GM18498 (cell line): ENCODE data around the gene TMUB2.
"Not testable (repeated sequence)": the region's sequence is repeated elsewhere in the genome, so short reads cannot be mapped to it uniquely, and the experiment has no call there.

Experiments used
- ATAC-seq: cut with Tn5 transposase; IDR thresholded peaks from one replicate; pipeline ENCODE4 v1.9.1; 2021; ENCODE audit warnings: mild to moderate bottlenecking, moderate library complexity; ENCODE audit not compliant: unreplicated experiment

Gene TMUB2

DNA sequence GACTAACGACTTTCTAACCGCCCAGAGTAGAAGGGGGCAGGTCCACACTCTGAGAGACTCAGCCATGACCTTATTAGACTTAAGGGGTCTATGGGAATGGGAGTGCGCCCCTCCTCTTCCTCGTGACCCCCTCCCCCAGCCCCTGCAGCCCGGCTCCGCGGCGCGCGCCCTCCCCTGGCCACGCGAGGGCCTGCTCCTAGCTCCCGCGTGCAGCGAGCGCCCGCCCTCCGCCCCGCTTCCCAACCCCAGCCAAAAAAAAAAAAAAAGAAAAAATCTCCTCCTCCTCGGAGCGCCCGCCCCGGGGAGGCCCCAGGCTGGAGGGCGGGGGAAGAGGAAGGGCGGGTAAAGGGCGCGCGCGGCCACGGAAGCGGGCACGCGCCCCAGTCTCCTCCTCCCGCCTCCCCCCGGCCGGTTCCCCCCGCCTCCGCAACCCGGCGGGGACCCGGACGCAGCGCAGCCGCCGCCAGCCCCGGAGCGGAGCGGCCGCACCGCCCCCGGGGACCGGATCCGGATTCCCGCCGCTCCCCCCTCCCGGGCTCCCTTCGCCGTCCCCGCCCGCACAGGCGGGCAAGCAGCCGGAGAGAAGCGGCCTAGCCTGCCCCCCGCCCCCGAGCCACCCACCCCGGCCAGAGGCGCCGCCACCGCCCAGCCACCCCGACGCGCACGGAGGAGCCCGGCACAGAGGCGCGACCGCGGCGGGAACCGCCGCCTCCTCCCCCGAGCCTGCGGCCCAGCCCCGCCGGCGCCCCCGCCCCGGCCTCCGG is 31.8 kb downstream of the TMUB2 start:
- ATAC-seq: peak; percentile 40

DNA sequence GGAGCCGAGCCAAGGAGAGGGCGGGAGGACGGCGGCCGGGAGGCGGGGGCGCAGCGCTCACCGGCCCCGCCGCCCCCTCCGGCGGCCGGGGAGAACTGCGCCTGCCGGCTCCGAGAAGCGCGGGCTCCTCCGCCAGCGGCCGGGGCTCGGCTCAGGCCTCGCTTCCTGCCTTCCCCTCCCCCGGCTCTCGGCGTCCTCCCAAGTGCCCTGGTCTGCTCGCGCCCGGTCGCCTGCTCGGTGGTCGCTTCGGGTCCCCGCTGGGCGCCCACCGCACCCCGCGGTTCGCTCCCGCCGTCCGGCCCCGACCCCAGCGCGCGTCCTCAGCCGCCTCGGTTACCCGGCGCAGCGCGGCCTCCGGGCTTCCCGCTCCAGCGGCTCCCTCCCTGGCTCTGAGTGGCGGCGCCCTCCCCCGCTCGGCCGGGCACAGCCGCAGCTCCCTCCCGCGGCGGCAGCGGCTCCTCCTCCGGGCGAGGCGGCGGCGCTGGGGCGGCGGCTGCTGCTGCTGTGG is 32.4 kb downstream of the TMUB2 start:
- ATAC-seq: peak; percentile 38

DNA sequence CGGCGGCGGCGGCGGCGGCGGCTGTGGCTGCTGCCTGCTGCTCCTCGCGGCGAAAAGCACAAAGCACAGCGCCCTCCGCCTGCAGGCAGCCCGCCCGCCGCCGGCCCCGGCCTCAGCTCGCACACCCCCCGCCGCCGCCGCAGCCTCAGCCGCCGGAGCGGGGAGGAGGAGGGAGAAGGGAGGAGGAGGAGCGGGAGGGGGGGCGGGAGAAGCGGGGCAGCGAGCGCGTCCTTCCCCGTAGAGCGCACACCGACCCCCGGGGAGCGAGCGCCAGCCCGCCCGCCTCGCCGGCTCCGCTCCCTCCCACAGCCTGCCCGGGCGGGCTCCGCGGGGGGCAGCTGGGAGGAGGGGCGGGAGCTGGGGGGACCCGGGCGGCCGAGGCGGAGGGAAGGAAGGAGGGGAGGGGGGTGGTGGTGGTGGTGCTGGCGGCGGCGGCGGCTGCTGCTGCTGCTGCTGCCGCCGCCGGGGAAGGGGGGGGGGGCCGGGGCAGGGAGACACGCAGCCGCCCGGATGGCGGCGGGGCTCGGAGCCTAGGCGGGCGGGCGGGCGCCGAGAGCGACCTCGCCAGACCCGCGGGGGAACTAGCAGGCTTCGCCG is 32.9 kb downstream of the TMUB2 start, which contains the start of gene UBTF:
UBTF (minus strand) TSS at position 60 of the 597 bp plus-strand sequence. CDS start 1,446 bp downstream, outside the sequence.
- peak; percentile 23 for ATAC-seq

DNA sequence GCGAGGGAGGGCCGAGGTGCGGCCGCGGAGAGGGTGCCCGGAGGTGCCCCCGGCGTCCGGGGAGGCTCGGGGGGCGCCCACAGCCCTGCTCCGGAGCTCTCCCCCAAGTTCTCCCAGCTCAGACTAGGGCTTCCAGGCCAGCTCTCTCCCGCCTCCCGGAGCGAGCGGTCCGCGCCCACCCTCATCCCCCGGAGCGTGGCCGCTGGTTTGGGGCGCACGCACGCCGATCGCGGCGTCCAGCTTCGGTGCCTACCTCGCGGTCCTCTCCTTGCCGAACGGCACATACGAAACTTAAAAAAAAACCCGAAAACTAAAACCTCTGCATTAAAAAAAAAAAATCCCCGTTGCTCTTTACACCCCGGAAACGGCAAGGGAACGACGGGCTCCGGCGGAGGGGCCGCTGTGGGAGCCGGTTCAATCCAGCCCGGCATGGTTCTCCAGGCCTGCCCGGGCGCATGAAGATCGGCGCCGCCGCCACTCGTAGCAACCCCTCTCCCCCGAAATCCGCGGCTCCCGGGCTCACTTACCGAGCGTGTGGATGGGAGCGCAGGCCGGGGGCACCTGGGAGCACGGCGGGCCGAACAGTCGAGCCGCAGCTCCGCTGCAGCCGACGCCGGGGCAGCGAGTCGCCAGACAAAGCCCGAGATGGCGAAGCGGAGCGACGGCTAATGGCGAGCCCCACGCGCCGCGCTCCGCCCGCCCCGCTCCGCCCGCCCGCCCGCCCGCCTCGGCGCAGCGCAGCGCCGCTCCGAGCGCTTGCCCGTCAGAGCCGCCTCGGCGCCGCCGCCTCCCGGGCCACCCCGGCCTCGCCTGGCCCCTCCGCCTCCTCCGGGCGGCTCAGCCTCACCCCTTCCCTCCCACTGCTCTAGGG is 33.7 kb downstream of the TMUB2 start:
- ATAC-seq: peak; percentile 6

DNA sequence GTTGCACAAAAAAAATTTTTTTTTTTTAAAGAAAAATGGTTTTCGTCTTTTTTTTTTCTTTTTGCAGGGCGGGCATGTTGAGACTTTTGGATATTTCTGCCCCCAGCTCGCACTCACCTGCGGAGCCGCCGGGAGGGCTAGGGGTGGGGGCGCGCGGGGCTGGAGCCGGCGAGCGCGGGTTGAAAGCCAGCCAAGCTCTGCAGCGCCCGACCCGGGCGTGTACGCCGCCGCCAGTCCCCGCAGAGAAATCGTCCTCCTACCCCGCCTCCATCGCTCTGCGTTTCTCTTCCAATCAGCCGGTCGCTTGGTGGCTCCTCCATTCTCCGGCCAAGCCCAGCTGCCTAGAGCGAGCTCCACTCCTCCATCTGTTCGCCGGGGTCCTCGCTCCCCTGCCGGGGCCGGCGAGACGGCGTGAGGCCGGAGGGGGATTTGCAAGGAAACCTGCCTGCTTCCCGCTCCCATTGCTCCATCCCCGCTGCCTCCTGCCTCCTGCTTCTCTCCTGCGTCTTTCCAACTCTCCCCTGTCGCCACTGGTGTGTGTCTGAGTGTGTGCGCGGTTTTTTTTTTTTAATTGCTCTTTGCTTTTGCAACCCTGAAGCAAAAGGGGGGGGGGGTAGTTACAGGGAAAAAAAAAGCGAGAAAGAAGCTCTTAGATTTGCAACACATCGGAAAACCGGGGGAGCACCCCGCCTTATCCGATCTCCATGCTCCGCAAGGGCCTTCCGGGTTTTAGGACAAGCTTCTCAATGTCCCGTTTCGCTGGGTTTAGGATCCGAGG is 34.5 kb downstream of the TMUB2 start:
- no peak for ATAC-seq

DNA sequence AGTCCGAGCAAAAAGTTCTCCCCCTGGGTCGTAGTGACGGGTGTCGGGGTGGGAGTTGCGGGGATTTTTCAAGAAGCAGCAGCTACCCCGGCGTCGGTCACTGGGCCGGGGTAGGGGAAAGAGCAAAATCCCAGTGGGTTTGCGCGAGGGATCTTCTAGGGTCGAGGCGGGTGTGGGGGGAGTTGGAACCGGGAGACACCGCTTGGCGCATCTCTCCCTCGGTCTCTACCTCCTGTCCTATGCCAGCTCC is 35.0 kb downstream of the TMUB2 start:
- no peak for ATAC-seq

DNA sequence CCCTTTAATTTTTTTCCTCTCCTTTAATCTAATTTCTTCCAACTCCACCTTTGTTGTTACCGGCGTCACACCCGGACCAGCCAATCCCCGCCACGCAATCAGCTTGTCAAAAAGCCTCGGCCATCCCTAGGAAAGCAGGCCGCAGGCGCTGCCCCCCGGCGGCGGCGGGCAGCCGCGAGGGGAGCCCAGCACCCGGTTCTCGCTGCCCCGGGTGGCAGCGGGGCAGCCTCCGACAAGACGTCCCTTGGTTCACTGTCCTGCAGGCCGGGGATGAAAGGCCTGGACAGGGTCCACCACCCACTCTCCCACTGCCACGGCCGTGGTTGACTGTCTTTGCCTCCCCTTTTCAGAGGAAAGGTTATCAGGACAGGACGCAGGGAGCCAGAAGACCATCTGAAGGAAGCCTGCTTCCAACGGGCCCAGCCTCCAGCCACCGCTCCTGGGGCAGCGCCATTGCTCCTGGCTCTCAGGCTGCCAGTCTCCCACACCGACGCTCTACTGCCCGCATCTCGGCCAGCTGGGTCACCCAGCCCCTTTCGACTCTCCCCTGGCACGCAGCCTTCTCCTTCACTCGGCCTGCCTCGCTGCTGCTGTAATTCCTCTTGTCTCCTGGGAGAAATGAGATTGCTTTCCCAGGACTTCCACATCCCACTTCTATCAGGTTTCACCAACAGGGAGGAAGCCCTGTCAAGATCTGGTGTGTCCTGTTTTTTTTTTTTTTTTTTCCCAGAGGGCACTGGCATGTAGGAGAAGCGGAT is 35.5 kb downstream of the TMUB2 start:
- ATAC-seq: no peak

DNA sequence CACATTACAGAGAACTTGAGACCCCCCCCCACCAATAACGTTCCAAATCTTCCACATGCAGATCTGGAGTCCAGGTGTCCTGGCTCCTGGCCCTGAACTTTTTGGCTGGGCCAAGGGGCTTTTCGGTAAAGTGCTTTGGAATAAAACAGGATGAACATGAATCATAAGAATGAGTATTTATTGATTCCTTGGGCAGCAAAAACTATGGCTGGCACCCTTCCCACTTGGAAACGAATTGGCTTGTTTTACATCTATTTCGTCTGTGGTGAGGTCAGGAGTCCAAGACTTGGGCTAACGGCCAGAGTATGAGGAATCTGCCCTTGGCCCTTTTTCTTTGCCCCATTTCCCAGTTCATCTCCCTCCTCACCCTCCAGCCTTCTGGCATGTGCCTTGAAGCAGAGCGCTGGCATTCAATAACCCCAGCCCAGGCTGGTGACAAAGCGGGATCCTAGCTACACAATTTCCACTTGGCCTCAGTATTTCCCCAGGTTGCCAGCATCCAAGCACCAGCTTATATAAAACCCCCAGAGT is 36.8 kb downstream of the TMUB2 start:
- no peak for ATAC-seq

DNA sequence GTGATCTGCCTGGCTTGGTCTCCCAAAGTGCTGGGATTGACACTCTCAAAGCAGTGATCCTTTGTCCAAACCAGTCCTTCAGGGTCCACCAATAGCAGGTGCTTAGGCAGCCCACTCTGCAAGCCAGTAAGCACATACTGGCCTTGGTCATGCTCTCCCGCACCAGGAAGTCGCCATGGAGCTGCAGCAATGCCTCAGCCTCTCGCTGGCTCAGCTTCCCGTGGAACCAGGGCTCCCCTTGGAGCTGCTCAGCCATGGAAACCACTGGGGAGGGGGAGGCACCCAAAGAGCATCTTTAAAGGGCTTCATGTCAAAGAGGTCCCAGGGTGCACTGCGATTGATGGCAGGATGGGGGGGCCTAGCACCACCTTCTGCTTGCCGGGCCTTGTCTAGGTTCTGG is 42.3 kb downstream of the TMUB2 start:
- ATAC-seq: no peak

DNA sequence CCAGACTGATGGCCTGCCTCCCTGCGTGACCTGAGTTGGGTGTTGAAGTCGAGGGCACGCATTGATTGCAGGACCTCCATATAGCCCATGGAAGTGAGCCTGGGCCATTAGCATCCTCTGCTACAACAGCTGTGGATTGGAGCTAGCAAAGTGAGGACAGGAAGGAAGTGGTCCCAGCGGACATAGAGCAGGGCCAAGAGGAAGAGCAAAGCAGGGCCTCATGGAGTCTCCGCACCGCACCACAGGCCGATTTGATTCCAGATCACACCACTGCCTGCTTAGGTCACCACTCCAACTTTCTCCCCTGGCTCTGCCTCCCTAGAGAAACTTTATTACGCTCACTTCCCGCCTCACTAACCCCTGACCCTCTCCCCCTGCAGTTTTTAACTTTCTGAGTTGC is 43.4 kb downstream of the TMUB2 start:
- no peak for ATAC-seq

DNA sequence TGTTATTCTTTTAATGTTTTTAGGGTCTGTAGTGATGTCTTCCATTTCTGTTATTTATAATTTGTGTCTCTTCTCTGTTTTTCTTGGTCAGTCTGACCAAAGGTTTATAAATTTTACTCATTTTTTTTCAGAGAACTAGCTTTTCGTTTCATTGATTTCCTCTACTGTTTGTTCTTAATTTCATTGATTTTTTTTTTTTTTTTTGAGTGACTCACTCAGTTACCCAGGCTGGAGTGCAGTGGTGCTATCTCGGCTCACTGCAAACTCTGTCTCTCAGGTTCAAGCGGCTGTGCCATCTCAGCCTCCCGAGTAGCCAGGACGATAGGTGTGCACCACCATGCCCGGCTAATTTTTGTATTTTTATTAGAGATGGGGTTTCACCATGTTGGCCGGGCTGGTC is 45.3 kb downstream of the TMUB2 start:
- no peak for ATAC-seq

DNA sequence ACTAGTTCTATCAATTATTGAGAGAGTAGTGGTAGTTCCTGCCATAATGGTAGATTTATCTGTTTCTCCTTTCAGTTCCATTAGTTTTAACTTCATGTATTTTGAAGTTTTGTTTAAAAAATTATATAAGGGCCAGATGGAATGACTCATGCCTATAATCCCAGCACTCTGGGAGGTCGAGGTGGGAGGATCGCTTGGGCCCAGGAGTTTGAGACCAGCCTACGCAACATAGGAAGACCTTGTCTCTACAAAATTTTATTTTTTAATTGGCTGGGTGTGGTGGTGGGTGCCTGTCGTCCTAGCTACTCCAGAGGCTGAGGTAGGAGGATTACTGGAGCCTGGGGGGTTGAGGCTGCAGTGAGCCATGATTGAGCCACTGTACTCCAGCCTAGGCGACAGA is 46.8 kb downstream of the TMUB2 start:
- no peak for ATAC-seq

DNA sequence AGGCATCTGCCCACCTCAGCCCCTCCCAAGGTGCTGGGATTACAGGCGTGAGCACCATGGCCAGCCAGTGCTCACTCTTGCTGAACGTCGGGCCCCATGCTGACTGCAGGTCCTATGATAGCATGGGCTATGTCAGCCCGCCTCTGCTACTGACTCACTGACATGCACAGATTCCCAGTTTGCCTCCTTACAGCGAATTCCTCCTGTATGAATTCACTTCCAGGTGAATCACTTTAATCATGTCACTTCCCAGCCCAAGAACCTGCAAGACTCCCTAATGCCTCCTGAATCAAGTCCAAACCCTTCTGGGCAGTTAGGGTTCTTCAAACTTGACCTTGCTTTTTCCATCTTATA is 48.8 kb downstream of the TMUB2 start:
- ATAC-seq: no peak

DNA sequence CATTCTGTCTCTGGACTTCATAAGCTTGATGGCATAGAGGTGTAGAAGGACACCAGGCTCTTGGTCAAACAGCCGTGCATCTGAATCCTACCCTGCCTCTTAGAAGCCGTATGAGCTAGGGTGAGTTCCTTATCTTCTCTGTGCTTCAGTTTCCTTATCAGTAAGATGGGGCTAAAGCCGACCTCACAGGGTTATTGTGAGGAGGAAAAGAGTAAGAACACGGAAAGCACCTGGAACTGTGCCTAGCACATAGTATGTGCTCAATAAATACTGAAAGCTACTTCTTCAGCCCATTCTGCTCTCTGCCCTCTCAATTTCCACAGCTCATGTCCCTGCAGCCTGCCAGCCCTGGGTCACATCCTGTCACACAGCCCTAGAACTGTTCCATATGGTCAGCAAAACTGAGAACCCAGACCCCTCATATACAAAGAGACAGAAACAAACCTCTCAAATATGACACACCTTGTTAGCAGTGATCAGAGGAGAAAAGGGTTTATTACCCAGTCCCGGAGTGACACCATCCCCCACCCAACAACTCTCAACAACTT is 49.7 kb downstream of the TMUB2 start:
- ATAC-seq: no peak

DNA sequence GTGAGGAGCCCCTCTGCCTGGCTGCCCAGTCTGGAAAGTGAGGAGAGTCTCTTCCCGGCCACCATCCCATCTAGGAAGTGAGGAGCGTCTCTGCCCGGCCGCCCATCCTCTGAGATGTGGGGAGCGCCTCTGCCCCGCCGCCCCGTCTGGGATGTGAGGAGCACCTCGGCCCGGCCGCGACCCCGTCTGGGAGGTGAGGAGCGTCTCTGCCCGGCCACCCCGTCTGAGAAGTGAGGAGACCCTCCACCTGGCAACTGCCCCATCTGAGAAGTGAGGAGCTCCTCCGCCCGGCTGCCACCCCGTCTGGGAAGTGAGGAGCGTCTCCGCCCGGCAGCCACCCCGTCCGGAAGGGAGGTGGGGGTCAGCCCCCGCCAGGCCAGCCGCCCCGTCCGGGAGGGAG is 51.1 kb downstream of the TMUB2 start:
- not testable (repeated sequence) for ATAC-seq

DNA sequence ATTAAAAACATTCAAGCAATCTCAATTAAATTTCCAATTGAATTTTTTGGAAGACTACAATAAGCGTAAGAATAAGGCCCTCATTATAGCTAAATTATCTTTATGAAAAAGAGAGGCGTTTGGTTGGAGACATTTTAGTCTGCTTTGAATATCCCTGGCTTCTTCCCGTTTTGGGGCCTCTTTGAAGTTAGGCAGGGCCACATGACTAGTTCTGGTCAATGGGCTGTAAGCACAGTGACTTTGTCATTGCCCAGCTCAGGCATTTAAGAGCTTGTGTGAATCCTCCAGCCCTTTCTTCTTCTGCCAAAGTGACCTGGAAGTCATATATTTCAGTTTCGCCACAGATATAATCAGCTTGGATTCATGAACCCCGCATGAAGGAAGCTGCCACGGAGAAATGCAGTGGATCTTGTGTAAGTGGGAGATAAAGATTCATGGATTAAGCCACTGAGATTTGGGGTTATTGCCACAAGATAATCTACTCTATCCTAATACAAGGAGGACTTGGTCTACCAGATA is 54.4 kb downstream of the TMUB2 start:
- ATAC-seq: no peak
